NCI-H146 treated with DMSO at 0.1 percent for 48 hours (cell line): Measurements from ENCODE around the gene FGF14.

ENCODE experiments used
- DNase-seq: peaks from one replicate; lab custom pipeline; 2025; ENCODE audit not compliant: unreplicated experiment; lab: John Stamatoyannopoulos, UW

FGF14 gene

GRCh38 chr13:101700598-101700997 lies 701.2 kb downstream of the FGF14 start:
- no peak for DNase-seq

- DNase-seq = no peak
These were observed 703.4 kb downstream of the FGF14 start for GRCh38 chr13:101698400-101698799.

- no peak for DNase-seq
These were observed 704.1 kb downstream of the FGF14 start for GRCh38 chr13:101697745-101698144.

GRCh38 chr13:101695870-101696516 lies 705.9 kb downstream of the FGF14 start:
- DNase-seq = no peak

GRCh38 chr13:101691341-101691860 lies 710.4 kb downstream of the FGF14 start:
- peak; percentile 24 for DNase-seq

GRCh38 chr13:101690871-101691270 lies 711.0 kb downstream of the FGF14 start:
- no peak for DNase-seq

GRCh38 chr13:101686003-101686402 lies 715.8 kb downstream of the FGF14 start:
- no peak for DNase-seq

- DNase-seq = no peak
These were observed 720.0 kb downstream of the FGF14 start for GRCh38 chr13:101681834-101682233.

- DNase-seq = no peak
These were observed 728.3 kb downstream of the FGF14 start for GRCh38 chr13:101673360-101674105.

GRCh38 chr13:101661839-101662238 lies 740.0 kb downstream of the FGF14 start:
- peak; percentile 88 for DNase-seq
